HL-60/S4 (cell line): ENCODE results near the gene FGB.

Source experiments
- in situ Hi-C: fragments of 300-500 bp; cut with MboI; formaldehyde crosslinking; loops from 2 replicates; pipeline ENCODE4 v1.14.3; 2022; ENCODE audit warnings: low sequenced_read_pairs

FGB gene

GRCh38 chr4:154617820-154618317 lies 55.1 kb downstream of the FGB start:
- in situ Hi-C loops, result no loop called here

DNA sequence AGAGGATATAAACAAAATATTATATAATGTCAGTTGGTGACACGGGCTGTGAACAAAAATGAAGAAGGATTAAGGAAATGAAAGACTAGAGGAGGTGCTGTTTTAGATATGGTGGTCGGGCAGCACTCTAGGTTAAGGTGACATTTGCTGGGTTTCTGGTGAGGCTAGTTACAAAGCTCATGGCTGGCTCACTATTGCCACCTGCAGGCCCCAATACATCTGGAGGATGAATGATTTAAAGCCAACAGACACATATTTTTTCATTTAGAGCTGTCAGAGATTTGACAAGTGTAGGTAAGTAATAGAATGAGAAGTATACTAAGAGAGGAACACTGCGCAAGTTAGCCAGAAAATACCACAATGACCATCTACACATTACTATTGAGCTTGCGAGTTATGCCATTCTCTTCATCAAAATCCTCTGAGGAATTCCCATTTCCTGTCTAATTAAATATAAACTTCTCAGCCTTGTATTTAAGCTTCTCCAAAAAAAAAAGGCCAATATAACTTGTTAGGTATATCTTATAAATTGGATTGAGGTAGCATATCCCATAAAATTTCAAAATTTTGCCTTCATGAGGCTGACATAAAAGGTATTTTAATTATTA lies 56.0 kb downstream of the FGB start:
- in situ Hi-C loops, result no loop called here

GRCh38 chr4:154620111-154620510 lies 57.3 kb downstream of the FGB start:
- in situ Hi-C loops, result no loop called here
